Fibroblast of pulmonary artery (primary cell): ENCODE results near the gene DUSP10.

Experiments used
- DNase-seq: peaks from one replicate; pipeline ENCODE4 v3.0.0-alpha.2; 2010; ENCODE audit warnings: low read depth
- H3K4me3 ChIP-seq: replicated peaks from 2 replicates; pipeline ENCODE4 v1.5.1; 2011; ENCODE audit warnings: low read depth, mild to moderate bottlenecking, control low read depth, low read length, moderate library complexity
- CTCF ChIP-seq: IDR thresholded peaks from 2 replicates; pipeline ENCODE4 v1.5.1; 2011; ENCODE audit warnings: mild to moderate bottlenecking, control low read depth, low read length, inconsistent platforms; ENCODE audit errors: missing control alignments

The DUSP10 gene

GRCh38 chr1:221756830-221757551 lies 15.1 kb upstream of the DUSP10 start:
- no peak for TF ChIP-seq CTCF
- DNase-seq = no peak
- H3K4me3 ChIP-seq = no peak overlapping the region

DNA sequence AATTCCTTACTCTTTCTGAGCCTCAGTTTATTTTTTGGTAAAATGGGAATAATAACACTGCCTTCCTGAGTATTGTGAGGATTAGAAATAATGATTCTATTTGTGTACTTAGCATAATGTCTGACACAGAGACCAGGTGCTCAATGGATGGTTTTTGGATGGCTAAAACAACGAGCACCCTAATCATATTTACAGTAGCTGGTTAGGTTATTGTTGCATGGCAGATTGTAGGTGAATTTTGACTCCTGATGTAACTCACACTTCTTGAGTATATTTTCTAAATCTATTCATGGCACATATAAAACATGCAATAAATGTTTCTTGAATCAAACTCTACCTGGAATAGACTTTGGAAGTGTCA lies 11.9 kb upstream of the DUSP10 start:
- H3K4me3 ChIP-seq = no peak overlapping the region
- no peak for DNase-seq
- no peak for TF ChIP-seq CTCF

- no peak for DNase-seq
- TF ChIP-seq CTCF = no peak
- no peak overlapping the region for H3K4me3 ChIP-seq
These were observed 9.5 kb upstream of the DUSP10 start for GRCh38 chr1:221751226-221751887.

DNA sequence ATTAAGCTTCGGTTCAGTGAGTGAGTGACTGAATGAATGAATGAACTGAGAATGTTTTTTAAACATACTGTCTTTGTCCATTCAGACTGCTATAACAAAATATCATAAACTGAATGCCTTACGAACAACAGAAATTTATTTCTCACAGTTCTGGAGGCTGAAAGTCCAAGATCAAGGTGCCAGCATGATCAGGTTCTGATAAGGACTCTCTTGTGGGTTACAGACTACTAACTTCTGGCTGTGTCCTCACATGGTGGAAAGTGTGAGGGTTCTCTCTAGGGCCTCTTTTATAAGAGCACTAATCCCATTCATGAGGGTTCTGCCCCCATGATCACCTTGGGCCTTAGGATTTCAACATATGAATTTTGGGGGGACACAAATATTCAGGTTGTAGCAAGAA lies 7.1 kb upstream of the DUSP10 start:
- no peak for DNase-seq
- no peak overlapping the region for H3K4me3 ChIP-seq
- no peak for TF ChIP-seq CTCF

DNA sequence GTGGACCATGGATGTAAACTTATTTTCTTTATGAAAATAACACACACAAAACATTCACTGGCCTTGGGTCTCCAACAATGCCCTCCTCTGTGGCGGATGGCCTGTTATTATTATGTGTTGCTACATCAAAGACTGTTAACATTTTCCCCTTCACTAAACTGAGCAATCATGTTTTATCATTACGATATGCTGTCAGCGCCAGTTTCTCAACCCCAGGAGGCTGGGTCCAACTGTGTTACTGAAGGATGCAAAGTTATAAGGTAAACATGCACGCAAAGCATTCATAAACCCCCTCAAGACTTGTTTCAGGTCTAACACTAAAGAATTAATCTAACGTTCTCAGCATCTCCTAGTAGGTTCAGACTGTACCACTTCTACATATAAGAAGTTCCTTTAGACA lies 6.0 kb upstream of the DUSP10 start:
- TF ChIP-seq CTCF = no peak
- H3K4me3 ChIP-seq = no peak overlapping the region
- DNase-seq = no peak

- DNase-seq = no peak
- TF ChIP-seq CTCF = no peak
- H3K4me3 ChIP-seq = peak overlapping the region; percentile 68
These were observed 1.7 kb upstream of the DUSP10 start for GRCh38 chr1:221743416-221744208.
